HG02970 (cell line): ENCODE data around the gene HMX2.

Experiments
- ATAC-seq: cut with Tn5 transposase; IDR thresholded peaks from one replicate; pipeline ENCODE4 v1.9.1; 2021; ENCODE audit warnings: mild to moderate bottlenecking, moderate library complexity, moderate number of reproducible peaks; ENCODE audit not compliant: unreplicated experiment, low FRiP score

Gene HMX2, protein sequence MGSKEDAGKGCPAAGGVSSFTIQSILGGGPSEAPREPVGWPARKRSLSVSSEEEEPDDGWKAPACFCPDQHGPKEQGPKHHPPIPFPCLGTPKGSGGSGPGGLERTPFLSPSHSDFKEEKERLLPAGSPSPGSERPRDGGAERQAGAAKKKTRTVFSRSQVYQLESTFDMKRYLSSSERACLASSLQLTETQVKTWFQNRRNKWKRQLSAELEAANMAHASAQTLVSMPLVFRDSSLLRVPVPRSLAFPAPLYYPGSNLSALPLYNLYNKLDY

GRCh38 chr10:123147635-123148413 lies at the start of gene HMX2:
Gene HMX2 (plus strand): TSS chr10:123148136. CDS start chr10:123148379, 243 bp downstream.
- no peak for ATAC-seq

GRCh38 chr10:123100030-123100762 lies 47.7 kb upstream of the HMX2 start:
- ATAC-seq, result no peak

DNA sequence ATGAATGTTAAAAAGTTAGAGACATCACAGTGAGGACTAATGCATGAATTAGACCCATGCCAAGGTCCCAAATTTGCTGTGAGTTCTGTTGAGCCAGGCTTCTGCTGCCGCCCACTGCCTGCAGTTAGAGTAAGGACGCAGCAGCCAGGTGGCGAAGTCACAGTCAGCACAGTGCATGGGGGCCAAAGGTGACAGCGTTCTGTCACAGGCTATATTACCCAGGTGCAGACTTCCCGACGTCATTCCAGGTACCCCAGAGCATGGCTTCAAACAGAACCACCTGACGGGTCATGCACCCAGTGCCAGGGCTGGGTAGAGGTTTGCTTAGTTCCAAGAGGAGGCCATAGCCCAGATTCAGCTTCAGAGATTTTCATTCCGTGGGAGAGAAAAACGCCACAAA lies 46.1 kb upstream of the HMX2 start:
- ATAC-seq, result no peak

- no peak for ATAC-seq
Measured at GRCh38 chr10:123102673-123103072, 45.3 kb upstream of the HMX2 start.

- ATAC-seq, result no peak
Measured at GRCh38 chr10:123103944-123104343, 44.0 kb upstream of the HMX2 start.

DNA sequence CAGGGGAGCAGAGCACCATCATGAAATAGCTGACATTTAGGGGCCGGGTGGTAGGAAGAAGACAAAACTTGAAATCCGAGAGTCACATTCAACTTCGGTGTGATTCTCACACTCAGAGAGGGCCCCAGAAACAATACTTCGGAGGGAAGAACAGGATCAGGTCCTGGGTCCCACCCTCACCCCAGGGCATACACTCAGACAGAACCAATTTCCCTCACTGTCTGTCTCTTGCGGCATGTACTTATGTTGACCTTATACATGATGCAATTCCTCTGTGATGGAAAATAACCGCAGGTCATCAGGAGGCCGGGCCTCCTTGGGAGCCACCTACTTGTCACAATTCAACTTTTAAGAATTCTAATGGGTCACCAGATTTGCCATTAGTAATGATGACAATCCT lies 38.5 kb upstream of the HMX2 start:
- ATAC-seq, result no peak

DNA sequence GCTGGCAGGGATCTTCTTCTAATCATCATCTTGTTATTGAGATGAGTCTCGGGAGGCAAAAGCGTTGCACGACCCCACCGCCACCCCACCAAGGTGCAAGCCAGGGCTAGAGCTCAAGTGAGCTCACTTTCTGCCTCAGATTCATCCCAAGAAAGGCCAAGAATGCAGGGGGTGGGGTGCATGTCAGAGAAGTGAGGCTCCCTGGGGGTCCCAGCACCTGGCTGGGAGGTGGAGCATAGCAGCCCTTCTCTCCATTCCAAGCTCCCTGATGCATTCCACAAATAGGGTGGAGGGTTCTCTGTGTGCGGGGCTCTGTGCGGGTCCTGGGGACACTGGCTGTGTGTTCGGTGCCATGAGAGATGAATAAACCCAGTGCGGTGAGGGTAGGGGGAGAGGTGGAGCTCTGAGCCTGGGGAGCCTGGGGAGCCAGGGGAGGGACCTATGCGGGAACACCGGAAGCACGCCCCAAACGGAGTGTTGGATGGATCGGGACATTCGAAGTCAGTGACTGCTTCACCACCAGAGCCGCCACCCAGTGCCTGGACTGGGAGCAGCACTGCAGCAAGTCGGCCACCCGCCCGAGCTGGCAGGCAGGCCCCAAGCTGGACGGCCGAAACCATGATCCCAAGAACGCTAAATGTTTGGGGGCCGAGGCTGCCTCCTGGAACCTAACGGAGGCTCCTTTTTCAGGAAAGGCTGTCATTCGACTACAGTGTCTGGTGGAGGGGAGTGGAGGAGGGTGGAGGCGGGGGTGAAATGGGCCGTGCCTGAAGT lies 30.1 kb upstream of the HMX2 start:
- ATAC-seq, result no peak

GRCh38 chr10:123119081-123119480 lies 28.9 kb upstream of the HMX2 start:
- ATAC-seq, result no peak

- ATAC-seq, result no peak
Measured at GRCh38 chr10:123126246-123126645, 21.7 kb upstream of the HMX2 start.

DNA sequence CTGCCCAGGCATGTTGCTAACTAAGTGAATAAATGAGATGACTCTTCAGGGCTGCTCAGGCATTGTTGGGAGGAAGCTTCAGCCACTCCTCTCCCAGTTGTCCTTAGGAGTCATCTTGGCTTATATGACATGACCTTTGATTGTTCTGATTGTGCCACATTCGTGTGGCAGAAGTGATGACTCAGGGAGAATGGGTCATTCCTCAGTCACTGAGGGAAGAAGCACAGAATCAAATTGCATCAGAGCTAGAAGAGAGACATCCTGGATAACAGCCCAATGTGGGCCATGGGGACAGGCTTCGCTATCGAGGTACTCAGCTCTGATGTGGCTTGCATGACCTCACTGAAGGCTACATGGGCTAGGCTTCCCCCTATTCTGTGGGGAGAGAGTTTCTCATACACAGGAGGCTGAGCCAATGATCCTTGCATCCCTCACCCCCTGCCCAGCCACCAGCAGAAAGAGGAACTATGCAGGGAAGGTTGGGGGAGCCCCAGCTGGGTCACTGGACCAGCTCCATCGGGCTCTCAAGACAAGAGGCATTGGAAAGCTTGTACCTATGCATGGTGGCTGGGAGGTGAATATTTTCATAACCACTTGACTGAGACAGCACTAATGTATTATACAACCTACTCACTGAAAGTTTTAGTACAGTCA lies 18.2 kb upstream of the HMX2 start:
- no peak for ATAC-seq

DNA sequence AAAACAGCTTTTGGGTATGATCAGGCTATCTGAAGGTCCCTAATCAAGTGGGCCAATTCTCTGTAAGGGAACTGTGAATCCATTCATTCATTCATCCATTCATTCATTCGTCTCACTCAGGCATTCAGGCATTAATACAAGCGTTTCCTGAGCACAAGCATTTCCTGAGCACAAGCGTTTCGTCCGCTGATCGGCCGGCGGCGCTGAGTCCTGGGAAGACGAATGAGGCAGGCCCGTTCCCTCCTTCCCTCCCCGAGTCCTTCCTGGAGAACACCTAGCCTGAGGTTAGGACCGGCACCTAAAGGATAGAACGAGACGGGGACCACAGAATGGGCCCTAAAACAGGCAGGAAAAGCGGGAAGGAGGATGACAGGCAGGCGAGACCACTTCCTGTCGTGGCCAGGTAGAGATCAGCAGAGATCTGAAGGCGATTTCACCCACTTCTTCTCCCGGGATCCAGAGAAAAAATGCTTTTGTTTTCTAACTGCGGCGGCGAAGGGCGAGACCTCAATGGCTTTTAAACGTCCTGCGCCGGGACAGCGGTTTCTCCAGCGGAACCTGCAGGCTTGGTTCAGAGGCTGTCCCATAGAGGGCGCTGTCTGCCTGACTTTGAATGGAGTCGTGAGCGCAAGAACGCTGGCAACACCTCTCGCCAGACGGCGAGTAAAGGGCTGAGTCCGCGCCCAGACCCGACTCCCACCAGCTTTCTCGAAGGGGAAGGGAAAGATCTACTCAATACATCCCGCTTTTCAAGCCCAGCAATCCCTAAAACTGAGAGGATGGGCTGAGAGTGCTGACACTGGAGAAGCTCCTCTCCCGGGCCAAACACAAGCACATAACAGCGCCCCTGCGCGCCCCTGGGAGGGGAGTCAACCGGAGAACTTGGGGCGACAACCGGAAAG lies 15.1 kb upstream of the HMX2 start:
- ATAC-seq, result peak; percentile 56

- no peak for ATAC-seq
Measured at GRCh38 chr10:123133541-123134342, 14.2 kb upstream of the HMX2 start.

- no peak for ATAC-seq
Measured at GRCh38 chr10:123134343-123134914, 13.5 kb upstream of the HMX2 start.

DNA sequence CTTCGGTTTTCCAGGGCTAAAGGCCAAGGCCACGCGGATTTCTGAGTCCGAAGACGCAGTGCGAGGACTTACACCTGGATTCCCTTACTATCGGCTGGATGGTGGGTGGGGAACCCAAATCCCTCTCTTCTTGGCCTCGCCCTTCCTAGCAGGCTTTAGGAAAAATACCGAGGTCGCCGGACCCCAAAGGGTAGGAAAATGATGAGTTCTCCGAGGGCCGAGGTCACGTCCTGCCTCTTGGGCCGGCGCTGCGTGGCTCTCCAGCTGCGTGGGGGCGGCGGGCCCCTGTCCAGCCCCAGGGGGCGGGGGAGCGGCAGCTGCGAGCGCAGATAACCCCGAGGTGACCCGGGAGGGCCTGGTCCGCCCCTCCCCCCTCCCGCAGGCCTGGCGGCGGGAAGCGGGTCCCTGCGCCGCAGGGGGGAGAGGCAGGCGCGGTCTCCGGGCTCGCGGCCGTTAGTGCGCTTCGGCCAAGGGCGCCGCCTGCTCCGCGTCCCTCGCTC lies 13.0 kb upstream of the HMX2 start:
- no peak for ATAC-seq

DNA sequence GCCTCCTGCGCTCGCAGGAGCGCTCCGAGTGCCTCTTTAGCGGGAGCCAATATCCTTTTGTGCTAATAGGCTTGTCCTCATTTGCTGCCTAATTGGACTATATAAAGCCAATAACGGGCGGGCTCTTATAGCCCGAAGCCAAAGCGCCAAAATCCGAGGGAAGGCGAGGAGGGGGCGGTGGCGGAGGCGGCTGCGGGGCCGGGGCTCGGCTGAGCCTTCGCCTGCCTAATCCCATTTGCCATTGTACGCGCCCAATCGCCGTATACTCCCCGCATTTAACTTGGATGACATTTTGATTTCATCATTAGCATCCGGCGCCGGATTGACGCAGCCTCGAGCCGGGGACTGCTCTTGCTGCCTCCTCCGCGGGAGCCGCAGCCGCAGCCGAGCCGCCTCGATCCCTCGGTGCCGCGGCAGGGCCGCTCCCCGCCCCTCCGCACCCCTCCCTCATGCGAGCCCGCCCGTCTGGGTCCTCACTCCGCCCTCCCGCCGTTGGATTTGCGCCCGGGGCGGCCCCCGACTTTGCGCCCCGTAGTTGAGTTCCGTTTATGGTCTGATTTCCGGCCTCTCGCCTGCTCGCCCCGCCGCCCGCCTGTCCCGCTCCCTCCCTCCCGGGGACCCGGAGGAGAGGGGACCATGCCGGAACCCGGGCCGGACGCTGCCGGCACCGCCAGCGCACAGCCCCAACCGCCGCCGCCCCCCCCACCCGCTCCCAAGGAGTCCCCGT lies 12.4 kb upstream of the HMX2 start, which contains the start of gene HMX3:
HMX3 (plus strand) TSS at position 556 of the 727 bp plus-strand sequence; CDS start at position 637, 81 bp downstream.
- no peak for ATAC-seq

- no peak for ATAC-seq
Measured at GRCh38 chr10:123136221-123136805, 11.6 kb upstream of the HMX2 start.
